ENCODE measurements around the gene USP14. TPM values are rescaled to one million over a fixed set of nuclear protein-coding genes. Genes with fewer than 3 reads are reported as not detected.

The USP14 gene
- total and polyA plus RNA-seq, 2 of the 8 experiments (the other 6 are each of a cell fraction or from before 2014, with no cell fraction given): 14.8 to 91.1 TPM

GRCh38 chr18:227374-227773, 69.0 kb downstream of the USP14 start:
- Histone ChIP-seq H4K91ac (replicated peaks; ENCODE audit: insufficient read length, low read length) (no peak overlapping the region), H3K9me3 (ENCODE audit: insufficient read depth in 2 of 2, low read depth in 1 of 2, low read length in 1 of 2) (no peaks in the 10 kb centered on the region), H2BK5ac (ENCODE audit: low read depth, low read length) (no peak overlapping the region), H3K4ac (replicated peaks; ENCODE audit: insufficient read length, low read depth, low read length) (no peak overlapping the region), H4K20me1 (replicated peaks in 1 of 2; ENCODE audit: control insufficient read depth in 1 of 2, insufficient read depth in 2 of 2, low read length in 2 of 2) (no peaks in the 10 kb centered on the region), H2AK5ac (ENCODE audit: low read depth, low read length) (no peak overlapping the region), H2BK20ac (ENCODE audit: low read length) (no peak overlapping the region), H3K4me2 (ENCODE audit: insufficient read depth in 1 of 2, low read depth in 2 of 2, low read length in 2 of 2) (no peak overlapping the region), H2AFZ (ENCODE audit: low read length) (no peak overlapping the region), H3K56ac (replicated peaks; ENCODE audit: insufficient read length, low read depth, low read length) (no peak overlapping the region), H3K79me1 (ENCODE audit: low read depth, low read length) (no peaks in the 10 kb centered on the region; the same call in 1 of the 2 replicates), H2BK15ac (ENCODE audit: low read length) (no peak overlapping the region), H4K5ac (ENCODE audit: insufficient read length, low read depth, low read length) (no peak overlapping the region), H2BK12ac (ENCODE audit: low read depth, low read length) (no peak overlapping the region), H3K4me1 (replicated peaks in 1 of 4; ENCODE audit: control insufficient read depth in 3 of 4, insufficient read depth in 4 of 4, low read length in 3 of 4) (no peaks in the 10 kb centered on the region), H3K79me2 (ENCODE audit: control insufficient read depth in 1 of 2, insufficient read depth in 2 of 2, low read length in 2 of 2) (no peaks in the 10 kb centered on the region), H3K18ac (ENCODE audit: extremely low read depth, low read length) (no peak overlapping the region), H4K8ac (ENCODE audit: extremely low read depth, insufficient read depth, low read length) (no peak overlapping the region), H3K4me3 (ENCODE audit: extremely low read depth in 1 of 4, insufficient read depth in 2 of 4, low read depth in 3 of 4, low read length in 4 of 4) (no peak overlapping the region), H3K9ac (replicated peaks in 1 of 4; ENCODE audit: extremely low read depth in 1 of 4, low read depth in 3 of 4, low read length in 3 of 4) (no peak overlapping the region), H3K27ac (ENCODE audit: low read depth, low read length) (no peak overlapping the region), H3K27me3 (replicated peaks in 1 of 4; ENCODE audit: control insufficient read depth in 3 of 4, extremely low read depth in 1 of 4, insufficient read depth in 3 of 4, low read length in 3 of 4) (no peaks in the 10 kb centered on the region), H3K23me2 (ENCODE audit: low read depth, low read length) (no peaks in the 10 kb centered on the region), H2BK120ac (replicated peaks; ENCODE audit: low read depth, low read length) (no peak overlapping the region), H3K14ac (ENCODE audit: insufficient read length) (no peak overlapping the region), H3K23ac (ENCODE audit: insufficient read length) (no peak overlapping the region), H3K36me3 (ENCODE audit: control insufficient read depth in 2 of 4, insufficient read depth in 4 of 4, low read length in 3 of 4) (peaks cover 14 to 33% (median 29%) of the 10 kb centered on the region in 4 experiments)
- ChIA-PET POLR2A (ENCODE audit: partially characterized antibody) (interaction anchor here (0.5 to 1.8 kb wide), 3 partner anchors 8 to 223 kb away, joined by 3 to 5 read pairs (median 3); no protein-coding TSS in a partner anchor), CTCF (ENCODE audit: partially characterized antibody) (no interaction called here)
- 94% methylated on average over 6 of the region's 6 CpGs; no CpG with 5 or more reads in 1 of the 2 experiments for WGBS, 2 experiments (ENCODE audit: extremely low coverage in 1 of 2, insufficient coverage in 1 of 2, insufficient read length in 1 of 2, insufficient replicate concordance in 2 of 2, low coverage in 1 of 2, low lambda C conversion rate in 2 of 2, missing lambda C conversion rate in 1 of 2)
- FAIRE-seq (no peak), DNase-seq (ENCODE audit: low read depth in 1 of 2, low spot score in 2 of 2) (no peak)
- no peak for TF ChIP-seq SIX5 (IDR thresholded peaks at IDR 0.05; ENCODE audit: low read depth, low read length)
- TF ChIP-seq SRF (IDR thresholded peaks at IDR 0.05; ENCODE audit: low read depth, low read length): no peak
- TF ChIP-seq TAF7 (optimal IDR thresholded peaks at IDR 0.05; ENCODE audit: borderline replicate concordance, low read depth, low read length): no peak
- no peak for TF ChIP-seq CEBPB (IDR thresholded peaks at IDR 0.05; ENCODE audit: low read depth, low read length)
- TF ChIP-seq SP2 (IDR thresholded peaks at IDR 0.05; ENCODE audit: low read length): no peak
- no peak for TF ChIP-seq RAD21 (IDR thresholded peaks at IDR 0.05 in 1 of 2, conservative IDR thresholded peaks at IDR 0.05 in 1 of 2; ENCODE audit: low read depth in 2 of 2, low read length in 2 of 2)
- no peak for TF ChIP-seq CBX5 (IDR thresholded peaks at IDR 0.05; ENCODE audit: low read depth, low read length)
- no peak for TF ChIP-seq HDAC6 (IDR thresholded peaks at IDR 0.05; ENCODE audit: low read depth, low read length)
- no peak for TF ChIP-seq ATF2 (IDR thresholded peaks at IDR 0.05; ENCODE audit: low read length)
- TF ChIP-seq SIRT6 (IDR thresholded peaks at IDR 0.05; ENCODE audit: low read length): no peak
